ENCODE measurements around the gene DSCAM. TPM values are rescaled to one million over a fixed set of nuclear protein-coding genes. Genes with fewer than 3 reads are reported as not detected.

DSCAM gene
- polyA plus RNA-seq, 1 experiment, result 0.10 TPM

DNA sequence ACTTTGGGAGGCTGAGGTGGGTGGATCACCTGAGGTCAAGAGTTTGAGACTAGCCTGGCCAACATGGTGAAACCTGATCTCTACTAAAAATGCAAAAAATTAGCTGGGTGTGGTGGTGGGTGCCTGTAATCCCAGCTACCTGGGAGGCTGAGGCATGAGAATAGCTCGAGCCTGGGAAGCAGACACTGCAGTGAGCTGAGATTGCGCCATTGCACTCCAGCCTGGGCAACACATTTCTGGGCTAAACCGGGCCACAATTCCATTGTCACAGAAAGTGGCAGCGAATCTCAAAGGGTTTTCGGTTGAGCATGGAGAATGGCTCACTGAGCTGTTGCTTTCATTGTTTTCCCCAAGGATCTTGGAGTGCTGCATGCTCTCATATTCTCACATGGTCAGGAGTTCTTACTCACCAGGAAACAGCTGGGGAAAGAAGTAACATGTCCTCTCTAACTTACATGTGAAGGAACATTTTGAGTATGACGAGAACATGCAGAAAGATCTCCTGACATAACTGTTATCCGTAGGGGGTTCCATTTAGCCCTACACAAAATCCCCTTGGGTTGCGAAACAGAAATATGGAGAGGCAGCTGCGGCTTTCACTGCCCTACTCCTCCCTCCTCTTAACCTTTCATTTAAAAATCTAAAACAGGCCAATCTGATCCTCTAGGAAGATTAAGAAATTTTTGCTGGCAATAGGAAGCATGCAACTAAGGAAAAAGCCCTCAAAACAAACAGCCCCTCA lies 638.6 kb downstream of the DSCAM start:
- CTCF ChIA-PET, result no interaction called here
- POLR2A ChIA-PET, result no interaction called here
- H3K27me3 ChIP-seq (ENCODE audit: control insufficient read depth, insufficient read depth, low read length), result no peaks in the 10 kb centered on the region

DNA sequence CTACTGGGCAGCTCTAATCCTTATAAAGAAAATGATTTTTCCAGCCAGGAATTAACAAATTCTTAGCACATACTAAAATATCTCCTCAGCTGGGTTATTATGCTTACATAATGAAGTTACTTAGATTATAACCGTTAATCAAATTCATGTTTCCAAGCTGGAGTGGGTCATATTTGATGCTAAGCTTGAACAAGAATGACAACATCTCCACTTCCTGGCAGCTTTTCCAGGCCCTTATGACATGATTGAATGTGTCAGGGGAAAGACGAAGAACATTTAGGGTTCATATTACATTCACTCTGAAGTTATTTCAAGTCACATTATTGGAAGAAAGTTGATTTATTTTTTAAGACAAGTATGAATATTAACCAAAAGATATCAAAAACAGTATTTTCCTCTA lies 646.0 kb downstream of the DSCAM start:
- ChIA-PET CTCF (no interaction called here), POLR2A (no interaction called here)
- no peak for DNase-seq (ENCODE audit: low read depth)
- TF ChIP-seq, protein P1, sequence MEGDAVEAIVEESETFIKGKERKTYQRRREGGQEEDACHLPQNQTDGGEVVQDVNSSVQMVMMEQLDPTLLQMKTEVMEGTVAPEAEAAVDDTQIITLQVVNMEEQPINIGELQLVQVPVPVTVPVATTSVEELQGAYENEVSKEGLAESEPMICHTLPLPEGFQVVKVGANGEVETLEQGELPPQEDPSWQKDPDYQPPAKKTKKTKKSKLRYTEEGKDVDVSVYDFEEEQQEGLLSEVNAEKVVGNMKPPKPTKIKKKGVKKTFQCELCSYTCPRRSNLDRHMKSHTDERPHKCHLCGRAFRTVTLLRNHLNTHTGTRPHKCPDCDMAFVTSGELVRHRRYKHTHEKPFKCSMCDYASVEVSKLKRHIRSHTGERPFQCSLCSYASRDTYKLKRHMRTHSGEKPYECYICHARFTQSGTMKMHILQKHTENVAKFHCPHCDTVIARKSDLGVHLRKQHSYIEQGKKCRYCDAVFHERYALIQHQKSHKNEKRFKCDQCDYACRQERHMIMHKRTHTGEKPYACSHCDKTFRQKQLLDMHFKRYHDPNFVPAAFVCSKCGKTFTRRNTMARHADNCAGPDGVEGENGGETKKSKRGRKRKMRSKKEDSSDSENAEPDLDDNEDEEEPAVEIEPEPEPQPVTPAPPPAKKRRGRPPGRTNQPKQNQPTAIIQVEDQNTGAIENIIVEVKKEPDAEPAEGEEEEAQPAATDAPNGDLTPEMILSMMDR (IDR thresholded peaks at IDR 0.05; ENCODE audit: insufficient read depth, low read depth, low read length), result no peak
- no peak overlapping the region for H3K4me3 ChIP-seq (ENCODE audit: low read depth, low read length)
- H3K27me3 ChIP-seq (ENCODE audit: control insufficient read depth, insufficient read depth, low read length), result no peaks in the 10 kb centered on the region
- H3K36me3 ChIP-seq (ENCODE audit: control insufficient read depth, insufficient read depth, low read length), result no peaks in the 10 kb centered on the region

More for the DNA sequence above, 638.6 kb downstream of the DSCAM start:
- Histone ChIP-seq H3K36me3 (ENCODE audit: control insufficient read depth, insufficient read depth, low read length) (no peaks in the 10 kb centered on the region), H3K4me3 (ENCODE audit: low read depth, low read length) (no peak overlapping the region)
- TF ChIP-seq, protein P1 (IDR thresholded peaks at IDR 0.05; ENCODE audit: insufficient read depth, low read depth, low read length), result no peak
- no peak for DNase-seq (ENCODE audit: low read depth)

DNA sequence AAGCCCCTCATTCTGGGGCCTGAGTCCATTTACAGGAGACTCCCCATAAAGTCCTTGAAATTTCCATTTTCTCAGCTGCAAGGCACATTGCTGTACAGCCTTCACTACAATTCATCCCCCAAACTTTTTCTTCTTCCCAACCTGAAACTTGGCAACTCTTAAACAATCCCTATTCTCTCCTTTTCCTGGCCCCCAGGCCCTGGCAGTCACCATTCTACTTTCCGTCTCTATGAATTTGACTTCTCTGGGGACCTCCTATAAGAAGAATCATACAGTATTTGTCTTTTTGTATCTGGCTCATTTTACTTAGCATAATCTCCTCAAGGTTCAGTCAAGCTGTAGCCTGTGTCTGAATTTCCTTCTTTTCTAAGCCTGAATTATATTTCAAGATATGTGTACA lies 646.8 kb downstream of the DSCAM start:
- TF ChIP-seq, protein P1 (IDR thresholded peaks at IDR 0.05; ENCODE audit: insufficient read depth, low read depth, low read length), result no peak
- Histone ChIP-seq H3K27me3 (ENCODE audit: control insufficient read depth, insufficient read depth, low read length) (no peaks in the 10 kb centered on the region), H3K4me3 (ENCODE audit: low read depth, low read length) (no peak overlapping the region), H3K36me3 (ENCODE audit: control insufficient read depth, insufficient read depth, low read length) (no peaks in the 10 kb centered on the region)
- POLR2A ChIA-PET, result no interaction called here
- DNase-seq (ENCODE audit: low read depth), result no peak
- CTCF ChIA-PET, result no interaction called here

DNA sequence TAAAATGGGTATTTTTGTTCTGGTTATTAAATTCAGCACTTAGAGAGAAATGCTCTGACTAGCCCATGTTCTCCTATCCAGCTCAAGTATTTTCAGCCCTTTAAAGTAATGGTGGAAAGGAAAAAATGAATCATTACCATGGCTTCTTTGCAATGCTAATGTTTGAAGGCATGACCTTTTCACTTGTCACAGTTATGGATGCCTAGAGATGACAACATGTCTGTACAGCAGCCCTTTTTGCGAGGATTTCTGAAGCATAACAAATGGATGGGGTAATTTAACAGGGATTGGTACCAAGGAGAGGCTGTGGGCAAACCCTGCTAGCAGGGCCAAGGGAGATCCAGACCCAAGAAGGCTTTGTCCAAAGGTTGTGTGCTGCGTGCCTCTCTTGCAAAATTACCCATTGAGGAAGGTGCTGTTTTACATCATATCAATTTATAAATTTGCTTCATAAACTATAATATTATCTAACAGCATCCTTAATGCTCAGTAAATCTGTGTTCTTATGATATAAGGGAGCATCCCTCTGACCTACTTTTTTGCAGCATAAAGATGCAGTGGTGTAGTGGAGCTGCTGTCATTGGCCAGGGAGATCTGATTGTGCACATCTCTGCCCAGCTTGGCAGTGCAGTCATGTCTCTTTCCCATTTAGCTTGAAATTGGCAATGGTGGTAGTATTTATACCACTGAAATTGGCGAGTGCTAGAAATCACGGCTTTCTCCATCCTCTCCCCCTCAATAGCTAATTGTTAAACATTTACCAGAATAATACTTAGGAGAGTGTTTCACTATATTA lies 652.6 kb downstream of the DSCAM start:
- ChIA-PET CTCF (no interaction called here), POLR2A (no interaction called here)
- DNase-seq (ENCODE audit: low read depth), result no peak
- Histone ChIP-seq H3K36me3 (ENCODE audit: control insufficient read depth, insufficient read depth, low read length) (no peaks in the 10 kb centered on the region), H3K27me3 (ENCODE audit: control insufficient read depth, insufficient read depth, low read length) (no peaks in the 10 kb centered on the region), H3K4me3 (ENCODE audit: low read depth, low read length) (no peak overlapping the region)
- TF ChIP-seq, protein P1 (IDR thresholded peaks at IDR 0.05; ENCODE audit: insufficient read depth, low read depth, low read length), result no peak

DNA sequence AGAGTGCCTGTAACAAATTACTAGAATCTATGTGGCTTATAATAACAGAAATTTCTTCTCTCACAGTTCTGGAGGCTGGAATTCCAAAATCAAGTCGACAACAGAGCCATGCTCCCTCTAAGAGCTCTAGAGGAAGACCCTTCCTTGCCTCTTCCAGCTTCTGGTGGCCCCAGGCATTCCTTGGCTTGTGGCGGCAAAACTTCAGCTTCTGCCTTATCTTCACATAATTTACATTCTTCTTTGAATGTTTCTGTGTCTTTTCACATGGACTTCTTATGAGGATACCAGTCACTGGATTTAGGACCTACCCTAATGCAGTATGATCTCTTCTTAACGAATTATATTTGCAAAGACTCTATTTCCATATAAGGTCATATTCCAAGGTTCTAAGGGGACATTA lies 655.3 kb downstream of the DSCAM start:
- TF ChIP-seq, protein P1 (IDR thresholded peaks at IDR 0.05; ENCODE audit: insufficient read depth, low read depth, low read length), result no peak
- ChIA-PET CTCF (no interaction called here), POLR2A (no interaction called here)
- Histone ChIP-seq H3K27me3 (ENCODE audit: control insufficient read depth, insufficient read depth, low read length) (no peaks in the 10 kb centered on the region), H3K36me3 (ENCODE audit: control insufficient read depth, insufficient read depth, low read length) (no peaks in the 10 kb centered on the region), H3K4me3 (ENCODE audit: low read depth, low read length) (no peak overlapping the region)
- no peak for DNase-seq (ENCODE audit: low read depth)
